A673 (cell line): ENCODE results near the gene STAC3. TPM values are rescaled to one million over a fixed set of nuclear protein-coding genes. Genes with fewer than 3 reads are reported as not detected.
"Not testable (repeated sequence)": the region's sequence is repeated elsewhere in the genome, so short reads cannot be mapped to it uniquely, and the experiment has no call there.

Experiments
- BruUV-seq: library from RNA; stranded (reverse); fragments of 400-500 nt; replicated peaks from 2 replicates; lab custom pipeline; 2021; lab: Mats Ljungman, UMichigan
- CTCF ChIA-PET: fragments of 300-600 bp; sonication (Branson Sonifier 250); formaldehyde crosslinking; loops from one replicate; lab custom pipeline; 2022; ENCODE audit warnings: antibody characterized with exemption; lab: Charles Lee
- POLR2A ChIA-PET: fragments of 300-600 bp; sonication (Branson Sonifier 250); formaldehyde crosslinking; loops from one replicate; lab custom pipeline; 2022; ENCODE audit warnings: antibody characterized with exemption; ENCODE audit not compliant: low non-redundant PET; lab: Charles Lee
- DNase-seq: peaks from one replicate; pipeline ENCODE4 v3.0.0-alpha.2; 2015; ENCODE audit warnings: low spot score
- H3K27ac ChIP-seq: fragments of 200-600 bp; sonication (generic); 2 replicates; pipeline ENCODE4 v1.5.1; 2016; ENCODE audit warnings: mixed run types, low read depth, mild to moderate bottlenecking, mixed read lengths, antibody characterized with exemption, low read length; ENCODE audit not compliant: poor library complexity, severe bottlenecking
- H3K27me3 ChIP-seq: fragments of 200-600 bp; sonication (generic); replicated peaks from 2 replicates; pipeline ENCODE4 v1.6.1; 2017; ENCODE audit warnings: mixed run types, low read depth, mild to moderate bottlenecking, mixed read lengths, antibody characterized with exemption, low read length; ENCODE audit not compliant: insufficient read depth, poor library complexity
- H3K36me3 ChIP-seq: fragments of 200-600 bp; sonication (generic); 2 replicates; pipeline ENCODE4 v1.6.1; 2016; ENCODE audit warnings: mixed run types, mild to moderate bottlenecking, mixed read lengths, antibody characterized with exemption, low read length; ENCODE audit not compliant: insufficient read depth, poor library complexity, severe bottlenecking
- H3K4me1 ChIP-seq: fragments of 200-600 bp; sonication (generic); 2 replicates; pipeline ENCODE4 v1.6.1; 2017; ENCODE audit warnings: mixed run types, mild to moderate bottlenecking, mixed read lengths, antibody characterized with exemption, low read length; ENCODE audit not compliant: insufficient read depth, poor library complexity, severe bottlenecking
- H3K4me3 ChIP-seq: fragments of 200-600 bp; sonication (generic); 2 replicates; pipeline ENCODE4 v1.5.1; 2016; ENCODE audit warnings: low read depth, mixed run types, mild to moderate bottlenecking, mixed read lengths, low read length; ENCODE audit not compliant: poor library complexity, severe bottlenecking
- H3K9me3 ChIP-seq: fragments of 200-600 bp; sonication (generic); 2 replicates; pipeline ENCODE4 v1.6.1; 2016; ENCODE audit warnings: mixed run types, low read depth, mild to moderate bottlenecking, mixed read lengths, antibody characterized with exemption, low read length; ENCODE audit not compliant: poor library complexity, severe bottlenecking
- EZH2 ChIP-seq: fragments of 200-600 bp; sonication (generic); IDR thresholded peaks from 2 replicates; pipeline ENCODE4 v1.6.1; 2017; ENCODE audit warnings: borderline replicate concordance, low read depth, mild to moderate bottlenecking, mixed read lengths, antibody characterized with exemption, low read length; ENCODE audit not compliant: poor library complexity, severe bottlenecking
- intact Hi-C: fragments of 100-400 bp; cut with micrococcal nuclease; formaldehyde crosslinking; loops from one replicate; pipeline ENCODE4 v1.10.0; 2022; ENCODE audit not compliant: unreplicated experiment
- total RNA-seq: library from RNA; stranded (reverse); gene quantifications from 2 replicates; pipeline ENCODE4 v1.2.3, GENCODE V29; 2021
- TF ChIP-seq, protein P1 (sequence below): fragments of 300-800, 200-600 bp; sonication (generic); conservative IDR thresholded peaks from 2 replicates; pipeline ENCODE4 v1.5.1; 2017; ENCODE audit warnings: low read depth, mild to moderate bottlenecking, antibody characterized with exemption, low read length, moderate library complexity, mixed read lengths

Gene STAC3
- total RNA-seq, 1 experiment from 2014 or later, result 7.0 TPM

DNA sequence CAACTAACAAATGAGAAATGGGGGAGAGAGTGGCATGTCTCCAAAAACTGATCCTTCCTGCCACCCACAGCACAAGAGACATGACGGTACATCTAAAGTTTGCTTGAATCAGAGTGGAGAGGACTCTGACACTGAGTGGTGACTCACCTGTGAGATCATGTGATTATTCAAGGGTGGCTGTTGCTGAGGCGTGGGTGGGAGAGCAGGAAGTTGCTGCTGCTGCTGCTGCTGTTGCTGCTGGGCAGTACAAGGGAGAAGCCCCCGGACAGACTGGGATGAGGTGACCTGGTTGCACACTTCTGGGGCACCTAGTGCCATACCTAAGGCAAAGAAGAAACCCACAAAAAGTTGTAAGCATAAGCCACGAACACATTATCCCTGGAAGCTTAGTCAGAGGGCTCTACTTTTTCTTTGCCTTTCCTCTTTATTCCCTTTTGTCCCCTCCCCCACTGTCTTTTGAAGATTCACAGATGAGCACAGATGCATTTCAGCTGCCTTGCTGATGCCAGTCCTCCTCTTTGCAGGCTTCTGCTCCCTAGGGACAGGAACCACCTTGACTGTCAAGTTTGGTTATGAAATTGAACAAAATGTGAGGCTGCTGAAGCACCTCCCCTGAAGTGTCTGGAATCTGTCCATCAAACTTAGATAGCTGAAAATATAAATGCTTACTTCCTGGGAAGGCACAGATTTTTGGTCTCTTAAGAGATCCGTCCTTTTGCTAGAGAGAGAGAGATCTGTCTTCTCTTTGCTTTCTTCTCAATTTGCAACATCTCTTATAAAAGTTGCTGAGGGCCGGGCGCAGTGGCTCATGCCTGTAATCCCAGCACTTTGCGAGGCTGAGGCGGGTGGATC is 29.4 kb upstream of the STAC3 start:
- intact Hi-C loops, result no loop called here
- DNase-seq, result peak; percentile 67
- CTCF ChIA-PET, result no interaction called here
- Histone ChIP-seq H3K27me3 (no peaks in the 10 kb centered on the region), H3K36me3 (peaks cover 30% of the 10 kb centered on the region), H3K9me3 (no peaks in the 10 kb centered on the region), H3K4me1 (peaks cover 10% of the 10 kb centered on the region), H3K4me3 (no peak overlapping the region), H3K27ac (peak overlapping the region; percentile 14)
- POLR2A ChIA-PET, result no interaction called here
- TF ChIP-seq, protein P1, sequence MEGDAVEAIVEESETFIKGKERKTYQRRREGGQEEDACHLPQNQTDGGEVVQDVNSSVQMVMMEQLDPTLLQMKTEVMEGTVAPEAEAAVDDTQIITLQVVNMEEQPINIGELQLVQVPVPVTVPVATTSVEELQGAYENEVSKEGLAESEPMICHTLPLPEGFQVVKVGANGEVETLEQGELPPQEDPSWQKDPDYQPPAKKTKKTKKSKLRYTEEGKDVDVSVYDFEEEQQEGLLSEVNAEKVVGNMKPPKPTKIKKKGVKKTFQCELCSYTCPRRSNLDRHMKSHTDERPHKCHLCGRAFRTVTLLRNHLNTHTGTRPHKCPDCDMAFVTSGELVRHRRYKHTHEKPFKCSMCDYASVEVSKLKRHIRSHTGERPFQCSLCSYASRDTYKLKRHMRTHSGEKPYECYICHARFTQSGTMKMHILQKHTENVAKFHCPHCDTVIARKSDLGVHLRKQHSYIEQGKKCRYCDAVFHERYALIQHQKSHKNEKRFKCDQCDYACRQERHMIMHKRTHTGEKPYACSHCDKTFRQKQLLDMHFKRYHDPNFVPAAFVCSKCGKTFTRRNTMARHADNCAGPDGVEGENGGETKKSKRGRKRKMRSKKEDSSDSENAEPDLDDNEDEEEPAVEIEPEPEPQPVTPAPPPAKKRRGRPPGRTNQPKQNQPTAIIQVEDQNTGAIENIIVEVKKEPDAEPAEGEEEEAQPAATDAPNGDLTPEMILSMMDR, result no peak
- BruUV-seq, result no TSS peak

- H3K27me3 ChIP-seq, result no peaks in the 10 kb centered on the region
- H3K36me3 ChIP-seq, result peaks cover 25% of the 10 kb centered on the region
- BruUV-seq, result no TSS peak
- no peak overlapping the region for H3K27ac ChIP-seq
- H3K4me3 ChIP-seq, result no peak overlapping the region
- no peaks in the 10 kb centered on the region for H3K9me3 ChIP-seq
- intact Hi-C loops, result no loop called here
- no peak for TF ChIP-seq EZH2
- TF ChIP-seq, protein P1, result no peak
- peaks cover 10% of the 10 kb centered on the region for H3K4me1 ChIP-seq
- CTCF ChIA-PET, result interaction anchor here (0.5 kb wide), 1 partner anchor 15 kb away, joined by 7 read pairs; no protein-coding TSS in a partner anchor
- POLR2A ChIA-PET, result no interaction called here
- no peak for DNase-seq
Measured at GRCh38 chr12:57278465-57279381, 27.7 kb upstream of the STAC3 start.

- Histone ChIP-seq H3K4me3 (no peak overlapping the region), H3K36me3 (peaks cover 21% of the 10 kb centered on the region), H3K27me3 (no peaks in the 10 kb centered on the region), H3K9me3 (no peaks in the 10 kb centered on the region), H3K4me1 (peaks cover 10% of the 10 kb centered on the region), H3K27ac (no peak overlapping the region)
- ChIA-PET POLR2A (no interaction called here), CTCF (interaction anchor here (0.6 kb wide), 2 partner anchors 42 to 89 kb away, joined by 5 to 6 read pairs; no protein-coding TSS in a partner anchor)
- no peak for TF ChIP-seq EZH2
- TF ChIP-seq, protein P1, result peak; percentile 60
- peak; percentile 52 for DNase-seq
- no TSS peak for BruUV-seq
- intact Hi-C loops, result no loop called here
Measured at GRCh38 chr12:57276935-57277563, 26.1 kb upstream of the STAC3 start.

DNA sequence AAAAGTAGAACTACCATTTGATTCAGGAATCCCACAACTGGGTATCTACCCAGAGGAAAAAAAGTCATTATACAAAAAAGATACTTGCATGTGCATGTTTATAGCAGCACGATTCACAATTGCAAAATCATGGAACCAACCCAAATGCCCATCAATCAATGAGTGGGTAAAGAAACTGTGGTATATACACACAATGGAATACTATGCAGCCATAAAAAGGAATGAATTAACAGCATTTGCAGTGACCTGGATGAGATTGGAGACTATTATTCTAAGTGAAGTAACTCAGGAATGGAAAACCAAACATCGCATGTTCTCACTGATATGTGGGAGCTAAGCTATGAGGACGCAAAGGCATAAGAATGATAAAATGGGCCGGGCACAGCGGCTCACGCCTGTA is 25.2 kb upstream of the STAC3 start:
- H3K27ac ChIP-seq, BruUV-seq, intact Hi-C loops, DNase-seq, H3K9me3 ChIP-seq, H3K27me3 ChIP-seq, H3K4me3 ChIP-seq: not testable (repeated sequence)
- Histone ChIP-seq H3K4me1 (peaks cover 10% of the 10 kb centered on the region), H3K36me3 (peaks cover 25% of the 10 kb centered on the region)
- ChIA-PET POLR2A (interaction anchor here (0.6 kb wide), 1 partner anchor 178 kb away, joined by 4 read pairs; no protein-coding TSS in a partner anchor), CTCF (interaction anchor here (0.6 kb wide), 2 partner anchors 43 to 88 kb away, joined by 5 to 6 read pairs; no protein-coding TSS in a partner anchor)
